ENCODE results near the gene RNF144B.
"Not testable (repeated sequence)": the region's sequence is repeated elsewhere in the genome, so short reads cannot be mapped to it uniquely, and the experiment has no call there.

The RNF144B gene

GRCh38 chr6:18445228-18445627 is 58.1 kb downstream of the RNF144B start:
- DNase-seq (ENCODE audit: low read depth) = no peak

GRCh38 chr6:18446771-18447170 is 59.6 kb downstream of the RNF144B start:
- no peak for DNase-seq (ENCODE audit: low read depth)

- no peak for DNase-seq (ENCODE audit: low read depth)
Measured at GRCh38 chr6:18447552-18447951, 60.4 kb downstream of the RNF144B start.

GRCh38 chr6:18451756-18452155 is 64.6 kb downstream of the RNF144B start:
- no peak for DNase-seq (ENCODE audit: low read depth)

GRCh38 chr6:18454446-18454845 is 67.3 kb downstream of the RNF144B start:
- no peak for DNase-seq (ENCODE audit: low read depth)

GRCh38 chr6:18457065-18457737 is 70.1 kb downstream of the RNF144B start:
- no peak for DNase-seq (ENCODE audit: low read depth)

GRCh38 chr6:18458086-18458485 is 70.9 kb downstream of the RNF144B start:
- DNase-seq (ENCODE audit: low read depth) = not testable (repeated sequence)

- no peak for DNase-seq (ENCODE audit: low read depth)
Measured at GRCh38 chr6:18463429-18463828, 76.3 kb downstream of the RNF144B start.

GRCh38 chr6:18464176-18464575 is 77.0 kb downstream of the RNF144B start:
- DNase-seq (ENCODE audit: low read depth) = no peak

- no peak for DNase-seq (ENCODE audit: low read depth)
Measured at GRCh38 chr6:18465410-18466154, 78.4 kb downstream of the RNF144B start.

- no peak for DNase-seq (ENCODE audit: low read depth)
Measured at GRCh38 chr6:18467741-18468502, 80.8 kb downstream of the RNF144B start.

- no peak for DNase-seq (ENCODE audit: low read depth)
Measured at GRCh38 chr6:18468503-18468843, 81.3 kb downstream of the RNF144B start.

- DNase-seq (ENCODE audit: low read depth) = no peak
Measured at GRCh38 chr6:18469536-18469935, 82.4 kb downstream of the RNF144B start.

GRCh38 chr6:18471232-18471964 is 84.2 kb downstream of the RNF144B start:
- DNase-seq (ENCODE audit: low read depth) = no peak

- DNase-seq (ENCODE audit: low read depth) = no peak
Measured at GRCh38 chr6:18472941-18473340, 85.8 kb downstream of the RNF144B start.

- no peak for DNase-seq (ENCODE audit: low read depth)
Measured at GRCh38 chr6:18473755-18474154, 86.6 kb downstream of the RNF144B start.

- no peak for DNase-seq (ENCODE audit: low read depth)
Measured at GRCh38 chr6:18477301-18477941, 90.3 kb downstream of the RNF144B start.

- no peak for DNase-seq (ENCODE audit: low read depth)
Measured at GRCh38 chr6:18478610-18479009, 91.5 kb downstream of the RNF144B start.

GRCh38 chr6:18481870-18482269 is 94.7 kb downstream of the RNF144B start:
- no peak for DNase-seq (ENCODE audit: low read depth)

GRCh38 chr6:18485660-18486435 is 98.7 kb downstream of the RNF144B start:
- DNase-seq (ENCODE audit: low read depth) = no peak

- no peak for DNase-seq (ENCODE audit: low read depth)
Measured at GRCh38 chr6:18488004-18488403, 100.9 kb downstream of the RNF144B start.
